ENCODE measurements around the gene UBE4B.
"Not testable (repeated sequence)": the region's sequence is repeated elsewhere in the genome, so short reads cannot be mapped to it uniquely, and the experiment has no call there.

Gene UBE4B

DNA sequence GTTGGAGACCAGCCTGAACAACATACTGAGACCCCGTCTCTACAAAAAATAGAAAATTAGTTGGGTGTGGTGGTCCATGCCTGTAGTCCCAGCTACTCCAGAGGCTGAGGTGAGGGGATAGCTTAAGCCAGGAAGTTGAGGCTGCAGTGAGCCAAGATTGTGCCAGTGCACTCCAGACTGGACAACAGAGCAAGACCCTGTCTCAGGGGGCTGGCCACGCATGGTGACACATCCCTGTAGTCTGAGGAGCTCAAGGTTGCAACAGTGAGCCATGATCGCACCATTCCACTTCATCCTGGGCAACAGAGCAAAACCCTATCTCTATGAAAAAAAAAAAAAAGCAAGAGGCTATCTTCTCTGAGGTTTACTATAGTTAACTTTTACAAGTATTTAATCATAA is 12.7 kb upstream of the UBE4B start:
- H3K9me3 ChIP-seq (ENCODE audit: control insufficient read depth, low read length): no peaks in the 10 kb centered on the region
- H3K27ac ChIP-seq: no peak overlapping the region
- no peaks in the 10 kb centered on the region for H3K4me1 ChIP-seq
- TF ChIP-seq, protein P1, sequence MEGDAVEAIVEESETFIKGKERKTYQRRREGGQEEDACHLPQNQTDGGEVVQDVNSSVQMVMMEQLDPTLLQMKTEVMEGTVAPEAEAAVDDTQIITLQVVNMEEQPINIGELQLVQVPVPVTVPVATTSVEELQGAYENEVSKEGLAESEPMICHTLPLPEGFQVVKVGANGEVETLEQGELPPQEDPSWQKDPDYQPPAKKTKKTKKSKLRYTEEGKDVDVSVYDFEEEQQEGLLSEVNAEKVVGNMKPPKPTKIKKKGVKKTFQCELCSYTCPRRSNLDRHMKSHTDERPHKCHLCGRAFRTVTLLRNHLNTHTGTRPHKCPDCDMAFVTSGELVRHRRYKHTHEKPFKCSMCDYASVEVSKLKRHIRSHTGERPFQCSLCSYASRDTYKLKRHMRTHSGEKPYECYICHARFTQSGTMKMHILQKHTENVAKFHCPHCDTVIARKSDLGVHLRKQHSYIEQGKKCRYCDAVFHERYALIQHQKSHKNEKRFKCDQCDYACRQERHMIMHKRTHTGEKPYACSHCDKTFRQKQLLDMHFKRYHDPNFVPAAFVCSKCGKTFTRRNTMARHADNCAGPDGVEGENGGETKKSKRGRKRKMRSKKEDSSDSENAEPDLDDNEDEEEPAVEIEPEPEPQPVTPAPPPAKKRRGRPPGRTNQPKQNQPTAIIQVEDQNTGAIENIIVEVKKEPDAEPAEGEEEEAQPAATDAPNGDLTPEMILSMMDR (IDR thresholded peaks at IDR 0.05): no peak
- no peaks in the 10 kb centered on the region for H3K36me3 ChIP-seq (ENCODE audit: control insufficient read depth, insufficient read depth, low read length)
- H3K4me2 ChIP-seq (ENCODE audit: low read length): no peak overlapping the region
- no peaks in the 10 kb centered on the region for H3K27me3 ChIP-seq (ENCODE audit: control insufficient read depth, insufficient read depth, low read length)
- H2AFZ ChIP-seq: no peak overlapping the region
- no peak overlapping the region for H3K4me3 ChIP-seq (ENCODE audit: low read depth, low read length)
- H3K9ac ChIP-seq: no peak overlapping the region
- no peaks in the 10 kb centered on the region for H3K79me2 ChIP-seq

DNA sequence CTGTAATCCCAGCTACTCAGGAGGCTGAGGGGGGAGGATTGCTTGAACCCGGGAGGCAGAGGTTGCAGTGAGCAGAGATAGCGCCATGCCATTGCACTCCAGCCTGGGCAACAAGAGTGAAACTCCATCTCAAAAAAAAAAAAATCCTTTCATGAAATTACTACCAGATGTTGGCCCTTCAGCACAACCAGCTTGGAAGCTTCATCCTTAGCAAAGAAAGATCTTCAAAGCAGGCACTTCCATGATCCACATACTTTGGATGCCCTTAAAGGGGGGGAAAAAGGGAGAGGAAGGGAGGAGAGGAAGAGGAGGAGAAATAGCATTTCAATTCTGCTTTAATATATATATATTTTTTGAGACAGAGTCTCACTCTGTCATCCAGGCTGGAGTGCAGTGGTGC is 12.1 kb upstream of the UBE4B start:
- not testable (repeated sequence) for H3K4me3 ChIP-seq (ENCODE audit: low read depth, low read length); H3K79me2 ChIP-seq; H2AFZ ChIP-seq; H3K9me3 ChIP-seq (ENCODE audit: control insufficient read depth, low read length); H3K27me3 ChIP-seq (ENCODE audit: control insufficient read depth, insufficient read depth, low read length); H3K36me3 ChIP-seq (ENCODE audit: control insufficient read depth, insufficient read depth, low read length); H3K4me1 ChIP-seq; H3K27ac ChIP-seq; H3K4me2 ChIP-seq (ENCODE audit: low read length); H3K9ac ChIP-seq

DNA sequence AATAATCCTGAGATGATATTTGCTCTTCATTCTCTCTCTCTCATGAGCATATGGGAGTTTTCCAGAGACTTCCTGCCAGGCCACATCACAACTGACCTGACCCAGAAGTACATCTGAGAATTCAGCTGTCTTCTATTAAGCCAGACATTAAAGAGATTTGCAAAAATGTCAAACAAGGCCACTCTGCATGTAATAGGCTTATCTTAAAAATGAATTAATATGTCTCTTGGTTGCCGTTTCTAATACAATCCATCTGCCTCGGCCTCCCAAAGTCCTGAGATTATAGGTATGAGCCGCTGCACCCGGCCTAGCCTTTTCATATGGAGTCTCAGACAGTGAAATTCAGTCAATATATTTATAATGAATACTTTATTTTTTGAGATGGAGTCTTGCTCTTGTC is 10.8 kb upstream of the UBE4B start:
- H3K9me3 ChIP-seq (ENCODE audit: control insufficient read depth, low read length); H3K4me1 ChIP-seq; H3K9ac ChIP-seq; H2AFZ ChIP-seq; H3K27ac ChIP-seq; H3K36me3 ChIP-seq (ENCODE audit: control insufficient read depth, insufficient read depth, low read length); H3K79me2 ChIP-seq; H3K4me2 ChIP-seq (ENCODE audit: low read length); H3K4me3 ChIP-seq (ENCODE audit: low read depth, low read length); H3K27me3 ChIP-seq (ENCODE audit: control insufficient read depth, insufficient read depth, low read length): not testable (repeated sequence)

DNA sequence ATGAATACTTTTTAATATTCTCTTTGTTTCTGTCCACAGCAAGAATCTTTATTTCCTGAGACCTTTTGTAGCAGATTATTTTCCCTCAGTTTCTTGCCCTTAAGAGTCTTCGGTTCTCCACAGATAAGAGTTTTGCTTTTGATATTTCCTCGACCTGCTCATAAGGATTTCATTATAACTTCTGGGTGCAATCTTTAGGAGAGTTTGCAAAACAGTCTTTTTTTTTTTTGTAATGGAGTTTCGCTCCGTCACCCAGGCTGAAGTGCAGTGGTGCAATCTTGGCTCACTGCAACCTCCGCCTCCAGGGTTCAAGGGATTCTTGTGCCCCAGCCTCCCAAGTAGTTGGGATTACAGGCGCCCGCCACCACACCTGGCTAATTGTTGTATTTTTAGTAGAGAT is 10.1 kb upstream of the UBE4B start:
- H3K79me2 ChIP-seq: no peaks in the 10 kb centered on the region
- TF ChIP-seq, protein P1 (IDR thresholded peaks at IDR 0.05): no peak
- no peak overlapping the region for H3K4me3 ChIP-seq (ENCODE audit: low read depth, low read length)
- no peaks in the 10 kb centered on the region for H3K27me3 ChIP-seq (ENCODE audit: control insufficient read depth, insufficient read depth, low read length)
- no peak overlapping the region for H3K9ac ChIP-seq
- no peaks in the 10 kb centered on the region for H3K36me3 ChIP-seq (ENCODE audit: control insufficient read depth, insufficient read depth, low read length)
- no peak overlapping the region for H2AFZ ChIP-seq
- no peaks in the 10 kb centered on the region for H3K9me3 ChIP-seq (ENCODE audit: control insufficient read depth, low read length)
- no peak overlapping the region for H3K4me2 ChIP-seq (ENCODE audit: low read length)
- no peak overlapping the region for H3K27ac ChIP-seq
- no peaks in the 10 kb centered on the region for H3K4me1 ChIP-seq

DNA sequence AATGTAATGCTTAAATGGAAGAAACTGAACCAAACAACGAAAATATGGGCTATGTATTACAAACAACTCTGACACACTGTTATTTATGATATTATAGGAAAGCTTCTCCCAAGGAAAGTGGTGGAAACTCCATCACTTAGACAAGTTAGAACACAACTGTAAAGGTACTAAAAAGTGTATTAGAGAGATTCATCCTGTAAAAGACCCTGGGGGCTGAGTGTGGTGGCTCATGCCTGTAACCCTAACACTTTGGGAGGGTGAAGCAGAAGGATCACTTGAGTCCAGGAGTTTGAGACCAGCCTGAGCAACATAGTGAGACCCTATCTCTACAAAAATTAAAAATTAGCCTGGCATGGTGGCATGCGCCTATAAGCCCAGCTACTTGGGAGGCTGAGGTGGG is 7.4 kb upstream of the UBE4B start:
- H3K27ac ChIP-seq: no peak overlapping the region
- TF ChIP-seq, protein P1 (IDR thresholded peaks at IDR 0.05): no peak
- no peak overlapping the region for H3K4me3 ChIP-seq (ENCODE audit: low read depth, low read length)

DNA sequence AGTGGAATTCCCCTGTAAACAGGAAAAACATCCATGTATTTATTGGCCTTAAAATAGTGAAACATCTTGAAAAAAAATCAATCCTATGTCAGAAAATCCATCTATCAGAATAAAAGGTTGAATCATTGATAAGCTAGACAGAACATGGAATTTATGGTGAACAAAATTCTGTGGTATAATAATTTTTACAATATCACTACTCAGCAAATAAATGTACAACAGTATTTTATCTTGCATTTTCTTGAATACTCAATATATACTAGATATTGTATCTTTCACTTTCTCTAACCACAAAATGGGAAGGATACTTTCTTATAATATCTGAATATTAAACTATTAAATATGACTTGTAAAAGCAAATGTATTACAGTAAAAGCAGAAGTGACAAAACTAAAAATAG is 5.7 kb upstream of the UBE4B start:
- Histone ChIP-seq H3K9me3 (ENCODE audit: control insufficient read depth, low read length) (no peaks in the 10 kb centered on the region), H3K27ac (no peak overlapping the region)

More for the DNA sequence above, 7.4 kb upstream of the UBE4B start:
- Histone ChIP-seq H3K9ac (no peak overlapping the region), H3K27me3 (ENCODE audit: control insufficient read depth, insufficient read depth, low read length) (no peaks in the 10 kb centered on the region), H2AFZ (no peak overlapping the region), H3K36me3 (ENCODE audit: control insufficient read depth, insufficient read depth, low read length) (no peaks in the 10 kb centered on the region), H3K4me1 (no peaks in the 10 kb centered on the region), H3K4me2 (ENCODE audit: low read length) (no peak overlapping the region), H3K9me3 (ENCODE audit: control insufficient read depth, low read length) (no peaks in the 10 kb centered on the region), H3K79me2 (no peaks in the 10 kb centered on the region)

DNA sequence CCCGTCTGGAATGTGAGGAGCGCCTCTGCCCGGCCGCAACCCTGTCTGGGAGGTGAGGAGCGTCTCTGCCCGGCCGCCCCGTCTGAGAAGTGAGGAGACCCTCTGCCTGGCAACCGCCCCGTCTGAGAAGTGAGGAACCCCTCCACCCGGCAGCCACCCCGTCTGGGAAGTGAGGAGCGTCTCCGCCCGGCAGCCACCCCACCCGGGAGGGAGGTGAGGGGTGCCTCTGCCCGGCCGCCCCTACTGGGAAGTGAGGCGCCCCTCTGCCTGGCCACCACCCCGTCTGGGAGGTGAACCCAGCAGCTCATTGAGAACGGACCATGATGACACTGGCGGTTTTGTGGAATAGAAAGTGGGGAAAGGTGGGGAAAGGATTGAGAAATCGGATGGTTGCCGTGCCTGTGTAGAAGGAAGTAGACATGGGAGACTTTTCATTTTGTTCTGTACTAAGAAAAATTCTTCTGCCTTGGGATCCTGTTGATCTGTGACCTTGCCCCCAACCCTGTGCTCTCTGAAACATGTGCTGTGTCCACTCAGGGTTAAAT is 3.7 kb upstream of the UBE4B start:
- not testable (repeated sequence) for H2AFZ ChIP-seq; H3K9me3 ChIP-seq (ENCODE audit: control insufficient read depth, low read length); H3K9ac ChIP-seq; H3K27me3 ChIP-seq (ENCODE audit: control insufficient read depth, insufficient read depth, low read length); H3K4me3 ChIP-seq (ENCODE audit: low read depth, low read length); H3K36me3 ChIP-seq (ENCODE audit: control insufficient read depth, insufficient read depth, low read length); H3K4me2 ChIP-seq (ENCODE audit: low read length); H3K27ac ChIP-seq; H3K79me2 ChIP-seq; H3K4me1 ChIP-seq

More for the DNA sequence above, 5.7 kb upstream of the UBE4B start:
- Histone ChIP-seq H3K36me3 (ENCODE audit: control insufficient read depth, insufficient read depth, low read length) (no peaks in the 10 kb centered on the region), H3K4me1 (no peaks in the 10 kb centered on the region), H3K79me2 (no peaks in the 10 kb centered on the region), H3K9ac (no peak overlapping the region), H3K4me3 (ENCODE audit: low read depth, low read length) (no peak overlapping the region), H3K27me3 (ENCODE audit: control insufficient read depth, insufficient read depth, low read length) (no peaks in the 10 kb centered on the region), H3K4me2 (ENCODE audit: low read length) (no peak overlapping the region), H2AFZ (no peak overlapping the region)
- TF ChIP-seq, protein P1 (IDR thresholded peaks at IDR 0.05): no peak
